Smooth muscle cell of bladder (primary cell): ENCODE data around the gene JOSD2. TPM values are rescaled to one million over a fixed set of nuclear protein-coding genes. Genes with fewer than 3 reads are reported as not detected.

ENCODE experiments used
- total RNA-seq: library from RNA; depleted of rRNA; stranded (reverse); fragments of >200 nt; gene quantifications from 2 replicates; pipeline ENCODE4 v1.2.3, GENCODE V29; 2014

The JOSD2 gene
- total RNA-seq: 36.1 and 38.2 TPM in 2 replicates

GRCh38 chr19:50511069-50511822 is at the start of gene JOSD2:
TSS of gene JOSD2 (minus strand) at chr19:50511191. CDS start at chr19:50510431, 760 bp downstream.

GRCh38 chr19:50513746-50514345 is 2.9 kb upstream of the JOSD2 start, which contains the start of gene ASPDH:
TSS of gene ASPDH (minus strand) at chr19:50513913. CDS start at chr19:50513823, 90 bp downstream.

GRCh38 chr19:50476224-50476906 is 34.6 kb downstream of the JOSD2 start, which contains the start of the genes EMC10 and GARIN5A:
TSS of gene EMC10 (plus strand) at chr19:50476507. CDS start at chr19:50476545, 38 bp downstream.
TSS of gene GARIN5A (minus strand) at chr19:50476848. CDS start at chr19:50476388, 460 bp downstream.

Other genes starting within 250 kb of the JOSD2 start
- gene KCNC3, start 181.8 kb downstream of the JOSD2 start, total RNA-seq: 0.09 TPM in 1 of 2 replicates, not detected in the other
- gene NAPSA, start 145.6 kb downstream of the JOSD2 start, total RNA-seq: under 0.01 and 0.18 TPM in 2 replicates
- 79.9 and 95.2 TPM in 2 replicates for gene NR1H2, start 134.7 kb downstream of the JOSD2 start, total RNA-seq
- 12.2 and 13.2 TPM in 2 replicates for gene POLD1, start 126.8 kb downstream of the JOSD2 start, total RNA-seq
- not detected in 2 replicates for gene SPIB, start 92.3 kb downstream of the JOSD2 start, total RNA-seq
- not detected in 2 replicates for gene MYBPC2, start 78.3 kb downstream of the JOSD2 start, total RNA-seq
- 30.2 and 33.5 TPM in 2 replicates for gene EMC10, start 34.7 kb downstream of the JOSD2 start, total RNA-seq
- gene GARIN5A, start 34.3 kb downstream of the JOSD2 start, total RNA-seq: 0.09 and 0.28 TPM in 2 replicates
- not detected in 2 replicates for gene ASPDH, start 2.7 kb upstream of the JOSD2 start, total RNA-seq
- gene LRRC4B, start 57.2 kb upstream of the JOSD2 start, total RNA-seq: 0.14 and 0.18 TPM in 2 replicates
- 0.09 TPM in 1 of 2 replicates, not detected in the other for gene SYT3, start 128.7 kb upstream of the JOSD2 start, total RNA-seq
- gene C19orf81, start 138.3 kb upstream of the JOSD2 start, total RNA-seq: not detected in 2 replicates
- gene SHANK1, start 208.6 kb upstream of the JOSD2 start, total RNA-seq: 2.5 and 3.1 TPM in 2 replicates
- 33.6 and 37.0 TPM in 2 replicates for gene CLEC11A, start 212.2 kb upstream of the JOSD2 start, total RNA-seq